Right lobe of liver (tissue), 6 donors: ENCODE measurements around the gene SMU1. TPM values are rescaled to one million over a fixed set of nuclear protein-coding genes. Genes with fewer than 3 reads are reported as not detected.

Experiments
- ATAC-seq, 4 donors: fragments of 200-7000 bp; cut with Tn5 transposase; one replicate each; pipeline ENCODE4 v1.9.1; 2020; ENCODE audit warnings: mild to moderate bottlenecking in 4 of 4, moderate library complexity in 4 of 4
- DNase-seq, 3 donors: peaks; one replicate each; pipeline ENCODE4 v3.0.0-alpha.2; 2020
- H3K27ac ChIP-seq, 3 donors: fragments of 200-600 bp; one replicate each; pipeline ENCODE4 v1.8.0; 2022
- H3K27me3 ChIP-seq, 2 donors: fragments of 200-600 bp; one replicate each; pipeline ENCODE4 v1.8.0; 2022
- H3K36me3 ChIP-seq, 4 donors: fragments of 200-600 bp; sonication (generic) in 1 of 4; one replicate each; pipeline versions ENCODE4 v1.5.1 to v1.8.0; 2017 to 2022; ENCODE audit warnings: control low read depth in 1 of 4
- H3K4me1 ChIP-seq, 4 donors: fragments of 200-600 bp; sonication (generic) in 1 of 4; one replicate each; pipeline versions ENCODE4 v1.5.1 to v1.8.0; 2017 to 2022; ENCODE audit warnings: control low read depth in 1 of 4
- H3K4me3 ChIP-seq, 3 donors: fragments of 200-600 bp; one replicate each; pipeline ENCODE4 v1.8.0; 2022
- H3K9me3 ChIP-seq, 4 donors: fragments of 200-600 bp; sonication (generic) in 1 of 4; one replicate each; pipeline versions ENCODE4 v1.5.1 to v1.8.0; 2017 to 2022; ENCODE audit warnings: control low read depth in 1 of 4
- CTCF ChIP-seq, 4 donors: fragments of 200-600 bp in 3 of 4; fragments of 450-650 bp in 1 of 4; IDR thresholded peaks; one replicate each; pipeline versions ENCODE4 v1.5.1 to v1.8.0; 2016 to 2022; ENCODE audit warnings: antibody characterized with exemption in 4 of 4, mild to moderate bottlenecking in 2 of 4
- POLR2A ChIP-seq: fragments of 450-650 bp; IDR thresholded peaks from one replicate; pipeline ENCODE4 v1.6.1; 2017; ENCODE audit warnings: antibody characterized with exemption, mild to moderate bottlenecking
- WGBS: methylation state at CpG from one replicate; pipeline ENCODE4 v1.1.6; 2018; ENCODE audit warnings: low coverage, low lambda C conversion rate; ENCODE audit not compliant: insufficient coverage; ENCODE audit errors: missing lambda C conversion rate; 5-methylcytosine and 5-hydroxymethylcytosine counted together
- intact Hi-C, 2 donors: fragments of 100-400 bp; cut with DNase I; formaldehyde crosslinking; loops; one replicate each; pipeline versions ENCODE4 v1.11.2 to v1.14.1; 2022
- total RNA-seq, 6 experiments: library from RNA; depleted of rRNA in 2 of 6; stranded (reverse); fragments of >200 nt in 2 of 6; fragmentation: NEBNext Ultra II Directional in 3 of 6; extraction: Animal tissue kit (Norgen Biotek cat#: 25700) in 3 of 6; gene quantifications; one replicate each; pipeline versions ENCODE4 v1.1.0 to v1.2.4, GENCODE V29; 2016 to 2023
- donor health status: DM: no; HTN: yes; CAD: no.
- donor health status: DM: no; HTN: no; CAD: no.
- donor health status: DM: no; HTN: no; CAD: no.
- donor health status: DM: no; HTN: yes; CAD: no.
- donor health status: DM: no; HTN: yes; CAD: no.

The SMU1 gene
- total RNA-seq, 6 experiments from 2014 or later: 7.0 to 10.4 (median 8.5) TPM

DNA sequence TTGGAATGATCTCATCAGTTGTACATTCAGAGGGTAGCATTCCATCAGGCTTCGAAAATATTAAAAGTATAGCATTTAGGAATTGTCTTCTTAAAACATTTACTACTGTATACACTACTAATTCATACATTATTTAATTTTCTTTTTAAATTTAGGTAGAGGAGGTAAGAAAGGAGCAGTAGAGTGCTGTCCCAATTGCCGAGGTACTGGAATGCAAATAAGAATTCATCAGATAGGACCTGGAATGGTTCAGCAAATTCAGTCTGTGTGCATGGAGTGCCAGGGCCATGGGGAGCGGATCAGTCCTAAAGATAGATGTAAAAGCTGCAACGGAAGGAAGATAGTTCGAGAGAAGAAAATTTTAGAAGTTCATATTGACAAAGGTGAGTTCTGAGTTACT, 46.2 kb downstream of the SMU1 start:
- intact Hi-C loops: no loop called here
- peaks cover 4 to 79% (median 38%) of the 10 kb centered on the region in 4 donors for H3K36me3 ChIP-seq
- ATAC-seq (no peak), DNase-seq (no peak)
- H3K27me3 ChIP-seq: no peaks in the 10 kb centered on the region
- H3K9me3 ChIP-seq: no peaks in the 10 kb centered on the region
- no peak for TF ChIP-seq POLR2A
- H3K4me3 ChIP-seq: no peak overlapping the region
- WGBS: 76% methylated on average over 5 of the region's 5 CpGs
- H3K4me1 ChIP-seq: peaks cover 0 to 74% (median 21%) of the 10 kb centered on the region in 4 donors
- H3K27ac ChIP-seq: peak overlapping the region in 2 of 3 donors; percentile 43 to 100

GRCh38 chr9:33029231-33029786, 47.2 kb downstream of the SMU1 start:
- WGBS: 2% methylated on average over 4 of the region's 4 CpGs
- peak overlapping the region in 1 of 3 donors; percentile 12 for H3K4me3 ChIP-seq
- H3K27me3 ChIP-seq: no peaks in the 10 kb centered on the region
- peaks cover 0 to 74% (median 21%) of the 10 kb centered on the region in 4 donors for H3K4me1 ChIP-seq
- peaks cover 4 to 69% (median 30%) of the 10 kb centered on the region in 4 donors for H3K36me3 ChIP-seq
- TF ChIP-seq CTCF (IDR thresholded peaks at IDR 0.05) (no peak), POLR2A (no peak)
- DNase-seq: no peak
- H3K9me3 ChIP-seq: no peaks in the 10 kb centered on the region
- H3K27ac ChIP-seq: peak overlapping the region; percentile 51 to 100 (median 73)
- intact Hi-C loops: no loop called here
- peak; percentile 13 to 62 (median 22) for ATAC-seq

- Histone ChIP-seq H3K4me1 (peaks cover 0 to 54% (median 20%) of the 10 kb centered on the region in 4 donors), H3K27me3 (no peaks in the 10 kb centered on the region), H3K27ac (peak overlapping the region; percentile 100), H3K9me3 (no peaks in the 10 kb centered on the region), H3K36me3 (peaks cover 4 to 35% (median 11%) of the 10 kb centered on the region in 4 donors), H3K4me3 (peak overlapping the region; percentile 92 to 98 (median 96))
- intact Hi-C loops: no loop called here
- no peak for TF ChIP-seq POLR2A
- no peak for TF ChIP-seq CTCF (IDR thresholded peaks at IDR 0.05)
- ATAC-seq: peak; percentile 58 to 73 (median 62)
- WGBS: under 1% methylated on average over 11 of the region's 36 CpGs
- DNase-seq: peak; percentile 78 to 80 (median 80)
Observed at GRCh38 chr9:33025572-33026342, 50.7 kb downstream of the SMU1 start.

- WGBS: no CpG with 5 or more reads among the region's 61 CpGs
- intact Hi-C loops: no loop called here
- no peaks in the 10 kb centered on the region for H3K27me3 ChIP-seq
- DNase-seq: peak; percentile 97
- H3K36me3 ChIP-seq: peaks cover under 1 to 28% (median 7%) of the 10 kb centered on the region in 4 donors
- H3K9me3 ChIP-seq: no peaks in the 10 kb centered on the region
- H3K27ac ChIP-seq: peak within 1 kb of the TSS; percentile 100
- peak within 1 kb of the TSS; percentile 92 to 98 (median 96) for H3K4me3 ChIP-seq
- peak; percentile 86 to 94 (median 90) for ATAC-seq
- peaks cover 0 to 47% (median 17%) of the 10 kb centered on the region in 4 donors for H3K4me1 ChIP-seq
- TF ChIP-seq CTCF (IDR thresholded peaks at IDR 0.05) (no peak), POLR2A (peak; percentile 99)
Observed at GRCh38 chr9:33024966-33025571, 51.4 kb downstream of the SMU1 start, which contains the start of gene DNAJA1. DNAJA1 (plus strand) TSS chr9:33025273; CDS start chr9:33026485, 1,212 bp downstream.
